ENCODE data around the gene TBKBP1. TPM values are rescaled to one million over a fixed set of nuclear protein-coding genes. Genes with fewer than 3 reads are reported as not detected.

Gene TBKBP1
- polyA plus RNA-seq, 2 of the 4 experiments (the other 2 are of a cell fraction), result 3.4 to 9.3 TPM

GRCh38 chr17:47704736-47705135 lies 10.8 kb downstream of the TBKBP1 start:
- POLR2A ChIA-PET, result no interaction called here
- Histone ChIP-seq H3K9me3 (no peaks in the 10 kb centered on the region), H3K4me1 (no peaks in the 10 kb centered on the region), H3K27ac (no peak overlapping the region), H3K4me2 (no peak overlapping the region), H3K4me3 (no peak overlapping the region)
- CTCF ChIA-PET, result interaction anchor here (1.0 to 3.1 kb wide), 10 partner anchors 10 to 97 kb away, joined by 3 to 8 read pairs (median 4); partner anchors contain the start of genes TBKBP1 and TBX21
- ATAC-seq (no peak), FAIRE-seq (peak; percentile 51), DNase-seq (ENCODE audit: low read depth in 1 of 2, low spot score in 1 of 2) (no peak)
- WGBS (ENCODE audit: missing lambda C conversion rate), result 67% methylated on average over 6 of the region's 6 CpGs
- TF ChIP-seq NR3C1 (IDR thresholded peaks at IDR 0.05), result no peak
- TF ChIP-seq REST (IDR thresholded peaks at IDR 0.05), result no peak
- no peak for TF ChIP-seq SREBF2 (IDR thresholded peaks at IDR 0.05)
- no peak for TF ChIP-seq EHMT2 (IDR thresholded peaks at IDR 0.05; ENCODE audit: low read depth)
- TF ChIP-seq ATOH8 (CRISPR knock-in tag; IDR thresholded peaks at IDR 0.05; ENCODE audit: low read depth), result no peak
- TF ChIP-seq, protein P1, sequence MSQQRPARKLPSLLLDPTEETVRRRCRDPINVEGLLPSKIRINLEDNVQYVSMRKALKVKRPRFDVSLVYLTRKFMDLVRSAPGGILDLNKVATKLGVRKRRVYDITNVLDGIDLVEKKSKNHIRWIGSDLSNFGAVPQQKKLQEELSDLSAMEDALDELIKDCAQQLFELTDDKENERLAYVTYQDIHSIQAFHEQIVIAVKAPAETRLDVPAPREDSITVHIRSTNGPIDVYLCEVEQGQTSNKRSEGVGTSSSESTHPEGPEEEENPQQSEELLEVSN (IDR thresholded peaks at IDR 0.05; ENCODE audit: borderline replicate concordance, low read depth), result no peak
- no peak for TF ChIP-seq RCOR1 (IDR thresholded peaks at IDR 0.05; ENCODE audit: low read depth, low read length)

- 65% methylated on average over 12 of the region's 12 CpGs for WGBS (ENCODE audit: missing lambda C conversion rate)
- Histone ChIP-seq H3K9me3 (no peaks in the 10 kb centered on the region), H3K4me2 (no peak overlapping the region), H3K4me1 (no peaks in the 10 kb centered on the region), H3K4me3 (no peak overlapping the region), H3K27ac (no peak overlapping the region)
- no peak for DNase-seq (ENCODE audit: low read depth in 1 of 2, low spot score in 1 of 2)
- FAIRE-seq, result no peak
- TF ChIP-seq TP53 (CRISPR knock-in tag; IDR thresholded peaks at IDR 0.05) (no peak), EHMT2 (IDR thresholded peaks at IDR 0.05; ENCODE audit: low read depth) (no peak), ZSCAN20 (CRISPR knock-in tag; IDR thresholded peaks at IDR 0.05) (no peak), ZC3H11A (IDR thresholded peaks at IDR 0.05) (no peak), RCOR1 (IDR thresholded peaks at IDR 0.05; ENCODE audit: low read depth, low read length) (no peak), KDM1A (IDR thresholded peaks at IDR 0.05; ENCODE audit: low read depth) (no peak), CBX2 (IDR thresholded peaks at IDR 0.05; ENCODE audit: borderline replicate concordance, low read depth) (no peak), TFCP2L1 (CRISPR knock-in tag; IDR thresholded peaks at IDR 0.05) (no peak), SMC3 (IDR thresholded peaks at IDR 0.05) (no peak), FOXS1 (CRISPR knock-in tag; IDR thresholded peaks at IDR 0.05) (no peak), MYC (IDR thresholded peaks at IDR 0.05; ENCODE audit: borderline replicate concordance, low read length) (no peak), SREBF2 (IDR thresholded peaks at IDR 0.05) (no peak), CHD2 (IDR thresholded peaks at IDR 0.05; ENCODE audit: low read length, partially characterized antibody) (no peak), MAFK (IDR thresholded peaks at IDR 0.05; ENCODE audit: partially characterized antibody) (no peak), ZNF302 (CRISPR knock-in tag; IDR thresholded peaks at IDR 0.05) (no peak), KDM5A (IDR thresholded peaks at IDR 0.05) (no peak), HEYL (CRISPR knock-in tag; IDR thresholded peaks at IDR 0.05) (no peak), EP300 (IDR thresholded peaks at IDR 0.05) (no peak)
- TF ChIP-seq, protein P2, sequence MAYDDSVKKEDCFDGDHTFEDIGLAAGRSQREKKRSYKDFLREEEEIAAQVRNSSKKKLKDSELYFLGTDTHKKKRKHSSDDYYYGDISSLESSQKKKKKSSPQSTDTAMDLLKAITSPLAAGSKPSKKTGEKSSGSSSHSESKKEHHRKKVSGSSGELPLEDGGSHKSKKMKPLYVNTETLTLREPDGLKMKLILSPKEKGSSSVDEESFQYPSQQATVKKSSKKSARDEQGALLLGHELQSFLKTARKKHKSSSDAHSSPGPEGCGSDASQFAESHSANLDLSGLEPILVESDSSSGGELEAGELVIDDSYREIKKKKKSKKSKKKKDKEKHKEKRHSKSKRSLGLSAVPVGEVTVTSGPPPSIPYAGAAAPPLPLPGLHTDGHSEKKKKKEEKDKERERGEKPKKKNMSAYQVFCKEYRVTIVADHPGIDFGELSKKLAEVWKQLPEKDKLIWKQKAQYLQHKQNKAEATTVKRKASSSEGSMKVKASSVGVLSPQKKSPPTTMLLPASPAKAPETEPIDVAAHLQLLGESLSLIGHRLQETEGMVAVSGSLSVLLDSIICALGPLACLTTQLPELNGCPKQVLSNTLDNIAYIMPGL (CRISPR knock-in tag; IDR thresholded peaks at IDR 0.05; ENCODE audit: borderline replicate concordance), result no peak
- TF ChIP-seq, protein P3, sequence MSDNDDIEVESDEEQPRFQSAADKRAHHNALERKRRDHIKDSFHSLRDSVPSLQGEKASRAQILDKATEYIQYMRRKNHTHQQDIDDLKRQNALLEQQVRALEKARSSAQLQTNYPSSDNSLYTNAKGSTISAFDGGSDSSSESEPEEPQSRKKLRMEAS (IDR thresholded peaks at IDR 0.05), result no peak
- CTCF ChIA-PET, result interaction anchor here (0.7 to 11.0 kb wide), 7 partner anchors 7 to 184 kb away, joined by 3 to 130 read pairs (median 5); partner anchors contain the start of genes TBKBP1 and TBX21
- POLR2A ChIA-PET, result no interaction called here
- ATAC-seq, result no peak
These were observed 11.9 kb downstream of the TBKBP1 start for GRCh38 chr17:47705536-47706530.

Measured in A549 (cell line).